Muscle of leg (tissue), 11 donors: ENCODE results near the gene PRKRIP1. TPM values are rescaled to one million over a fixed set of nuclear protein-coding genes. Genes with fewer than 3 reads are reported as not detected.
A peak's percentile ranks its signal among the peaks of the same experiment; 100 is the strongest.

Experiments used
- DNase-seq: peaks from one replicate; pipeline ENCODE4 v3.0.0; 2013
- H3K27ac ChIP-seq: one replicate; pipeline ENCODE4 v1.5.1; 2013; ENCODE audit warnings: mild to moderate bottlenecking, low read length, control low read depth
- H3K27me3 ChIP-seq: one replicate; pipeline ENCODE4 v1.6.1; 2013; ENCODE audit warnings: low read length; ENCODE audit not compliant: control insufficient read depth, insufficient read depth
- H3K36me3 ChIP-seq: one replicate; pipeline ENCODE4 v1.6.1; 2013; ENCODE audit warnings: low read length; ENCODE audit not compliant: control insufficient read depth, insufficient read depth
- H3K4me1 ChIP-seq: one replicate; pipeline ENCODE4 v1.6.1; 2013; ENCODE audit warnings: low read length; ENCODE audit not compliant: control insufficient read depth, insufficient read depth
- H3K4me3 ChIP-seq: one replicate; pipeline ENCODE4 v1.5.1; 2013; ENCODE audit warnings: low read length, control low read depth
- H3K9me3 ChIP-seq: replicated peaks from 2 replicates; pipeline ENCODE4 v1.6.1; 2013; ENCODE audit warnings: low read depth, low read length; ENCODE audit not compliant: control insufficient read depth
- WGBS: methylation state at CpG from one replicate; pipeline ENCODE4 v1.1.5; 2013; ENCODE audit warnings: missing lambda C conversion rate; ENCODE audit not compliant: insufficient coverage; 5-methylcytosine and 5-hydroxymethylcytosine counted together
- polyA plus RNA-seq, 8 donors: library from polyadenylated mRNA; unstranded; fragments of 120-200 nt; gene quantifications; one replicate each; pipeline versions ENCODE4 v1.2.1 to v1.2.3, GENCODE V29; 2013; ENCODE audit warnings: inconsistent platforms in 1 of 8, low replicate concordance in 1 of 8; ENCODE audit not compliant: insufficient read length in 8 of 8, insufficient read depth in 1 of 8
- total RNA-seq: library from RNA; stranded (reverse); fragments of 120-200 nt; gene quantifications from one replicate; pipeline ENCODE4 v1.2.4, GENCODE V29; 2013

Gene PRKRIP1
- total and polyA plus RNA-seq, 9 donors: 24.9 to 33.5 (median 29.2) TPM

DNA sequence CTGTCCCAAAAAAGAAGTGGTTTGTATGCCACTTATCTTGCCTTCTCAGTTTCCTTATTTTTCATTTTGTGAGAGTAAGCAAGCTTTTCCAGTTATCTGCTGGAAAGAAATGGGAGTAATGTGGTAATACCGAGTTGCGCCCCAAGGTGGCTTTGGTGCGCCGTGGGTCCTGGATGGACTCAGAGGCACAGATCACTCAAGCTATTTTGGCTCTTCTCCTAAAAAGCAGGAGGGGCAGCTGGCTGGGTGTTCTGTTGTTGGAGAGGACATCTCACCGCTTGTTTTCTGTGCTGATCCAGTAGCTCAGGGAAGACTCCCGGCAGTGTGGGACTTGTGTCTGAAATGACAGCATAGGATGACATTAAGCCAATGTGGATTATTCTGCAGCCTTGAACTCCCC, 16.4 kb downstream of the PRKRIP1 start:
- no peaks in the 10 kb centered on the region for H3K4me1 ChIP-seq
- H3K4me3 ChIP-seq: no peak overlapping the region
- no peaks in the 10 kb centered on the region for H3K27me3 ChIP-seq
- no peak overlapping the region for H3K27ac ChIP-seq
- peaks cover 79% of the 10 kb centered on the region for H3K36me3 ChIP-seq
- 88% methylated on average over 4 of the region's 6 CpGs for WGBS
- H3K9me3 ChIP-seq: no peaks in the 10 kb centered on the region
- DNase-seq: peak; percentile 39

DNA sequence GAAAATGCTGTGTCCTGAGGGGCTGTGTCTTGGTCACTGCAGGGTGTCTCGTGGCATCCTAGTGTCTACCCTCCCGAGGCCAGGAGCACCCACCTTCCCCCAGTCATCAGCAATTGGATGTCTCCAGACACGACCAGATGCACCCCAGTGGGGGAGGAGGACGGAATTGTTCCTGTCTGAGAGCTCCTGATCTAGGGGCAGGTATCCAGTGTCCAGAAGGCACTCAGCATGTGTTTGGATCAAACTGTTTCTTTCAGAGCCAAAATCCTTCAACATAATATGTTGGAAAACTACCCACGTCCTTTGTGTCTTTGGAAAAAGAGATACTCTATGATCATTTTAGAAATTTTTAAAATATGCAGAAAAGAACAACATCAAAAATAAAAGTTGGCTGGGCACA, 16.9 kb downstream of the PRKRIP1 start:
- Histone ChIP-seq H3K4me1 (no peaks in the 10 kb centered on the region), H3K36me3 (peaks cover 77% of the 10 kb centered on the region), H3K9me3 (no peaks in the 10 kb centered on the region), H3K4me3 (no peak overlapping the region), H3K27ac (no peak overlapping the region), H3K27me3 (no peaks in the 10 kb centered on the region)
- WGBS: no CpG with 5 or more reads among the region's 5 CpGs
- DNase-seq: no peak

DNA sequence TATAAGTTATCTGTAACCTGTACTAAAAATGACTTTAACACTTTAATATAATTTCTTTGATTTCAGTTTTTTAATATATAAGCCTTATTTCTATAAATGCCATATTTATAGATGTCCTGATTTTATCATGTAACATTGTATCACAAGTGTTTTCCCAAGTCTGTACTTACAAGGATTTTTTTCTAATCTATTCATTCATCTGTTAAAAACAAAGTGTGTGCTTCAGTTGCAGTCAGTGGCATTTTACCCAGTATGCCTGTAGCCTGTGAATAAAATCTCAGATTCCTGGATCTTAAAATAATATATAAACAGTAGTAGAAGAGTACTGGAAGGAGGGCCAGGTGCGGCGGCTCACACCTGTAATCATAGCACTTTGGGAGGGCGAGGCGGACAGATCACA, 17.4 kb downstream of the PRKRIP1 start:
- Histone ChIP-seq H3K27ac (no peak overlapping the region), H3K4me3 (no peak overlapping the region), H3K36me3 (peaks cover 77% of the 10 kb centered on the region), H3K27me3 (no peaks in the 10 kb centered on the region), H3K4me1 (no peaks in the 10 kb centered on the region), H3K9me3 (no peaks in the 10 kb centered on the region)
- 93% methylated on average over 4 of the region's 4 CpGs for WGBS
- no peak for DNase-seq

DNA sequence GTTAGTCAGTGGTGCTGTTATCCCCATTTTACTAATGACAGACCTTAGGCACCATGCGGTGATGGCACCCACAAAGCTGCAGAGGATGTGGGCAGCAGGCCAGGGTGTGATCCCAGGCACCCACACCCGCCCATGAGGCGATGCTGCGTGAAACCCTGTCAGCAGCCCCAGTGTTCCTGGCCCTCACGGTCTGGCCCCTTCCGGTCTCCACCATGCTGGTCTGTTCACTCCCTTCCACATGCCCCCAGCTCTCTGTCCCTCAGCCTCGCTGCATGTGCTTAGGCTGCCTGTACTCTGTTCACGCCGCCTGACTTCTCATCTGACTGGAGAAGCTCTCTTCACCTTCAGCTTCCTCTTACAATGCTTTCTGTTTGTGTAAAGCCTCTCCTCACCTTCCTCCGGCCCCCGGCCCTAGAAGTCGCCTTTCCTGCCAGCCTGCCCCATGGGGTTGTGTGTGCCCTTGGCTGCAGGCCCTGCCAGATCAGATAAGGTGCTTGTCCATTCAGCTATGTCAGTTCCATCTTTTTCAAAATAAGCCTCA, 19.6 kb downstream of the PRKRIP1 start:
- WGBS: 93% methylated on average over 7 of the region's 12 CpGs
- Histone ChIP-seq H3K27me3 (no peaks in the 10 kb centered on the region), H3K9me3 (no peaks in the 10 kb centered on the region), H3K36me3 (peaks cover 73% of the 10 kb centered on the region), H3K4me1 (no peaks in the 10 kb centered on the region), H3K27ac (no peak overlapping the region), H3K4me3 (no peak overlapping the region)
- no peak for DNase-seq

DNA sequence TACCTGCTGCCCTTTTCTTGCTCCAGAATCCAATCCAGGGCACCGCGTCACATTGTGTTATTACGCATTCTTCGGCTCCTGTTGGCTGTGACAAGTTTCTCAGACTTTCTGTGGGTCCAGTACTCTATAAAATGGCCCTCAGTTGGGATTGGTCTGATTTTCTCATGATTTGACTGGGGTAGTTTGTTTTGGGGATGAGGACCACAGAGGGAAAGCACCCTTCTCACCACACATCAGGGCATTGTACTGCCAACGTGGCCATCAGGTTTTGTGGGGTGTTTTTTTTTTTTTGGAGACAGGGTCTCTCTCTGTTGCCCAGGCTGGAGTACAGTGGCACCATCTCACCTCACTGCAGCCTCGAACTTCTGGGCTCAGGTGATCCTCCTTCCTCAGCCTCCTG, 20.2 kb downstream of the PRKRIP1 start:
- Histone ChIP-seq H3K27ac (no peak overlapping the region), H3K36me3 (peaks cover 74% of the 10 kb centered on the region)
- WGBS: 100% methylated on average over 1 of the region's 6 CpGs

DNA sequence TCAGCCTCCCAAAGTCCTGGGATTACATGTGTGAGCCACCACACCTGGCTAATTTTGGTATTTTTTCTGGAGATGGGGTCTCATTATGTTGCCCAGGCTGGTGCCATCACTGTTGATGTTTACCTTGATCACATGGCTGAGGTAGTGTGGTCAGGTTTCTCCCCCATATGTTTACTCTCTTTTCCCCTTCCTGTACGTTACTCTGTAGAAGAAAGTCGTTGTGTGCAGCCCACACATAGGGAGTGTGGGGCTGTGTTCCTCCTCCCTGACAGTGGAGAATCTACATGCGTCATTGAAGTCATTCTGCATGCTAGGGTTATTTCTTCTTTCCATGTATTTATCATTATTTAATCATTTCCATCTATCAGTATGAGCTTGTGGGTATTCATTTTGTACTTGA, 20.9 kb downstream of the PRKRIP1 start:
- H3K27ac ChIP-seq: no peak overlapping the region
- WGBS: no CpG with 5 or more reads among the region's 3 CpGs
- H3K36me3 ChIP-seq: peaks cover 76% of the 10 kb centered on the region

More for the DNA sequence above, 20.2 kb downstream of the PRKRIP1 start:
- H3K27me3 ChIP-seq: no peaks in the 10 kb centered on the region
- H3K9me3 ChIP-seq: no peaks in the 10 kb centered on the region
- DNase-seq: no peak
- no peak overlapping the region for H3K4me3 ChIP-seq
- H3K4me1 ChIP-seq: no peaks in the 10 kb centered on the region

DNA sequence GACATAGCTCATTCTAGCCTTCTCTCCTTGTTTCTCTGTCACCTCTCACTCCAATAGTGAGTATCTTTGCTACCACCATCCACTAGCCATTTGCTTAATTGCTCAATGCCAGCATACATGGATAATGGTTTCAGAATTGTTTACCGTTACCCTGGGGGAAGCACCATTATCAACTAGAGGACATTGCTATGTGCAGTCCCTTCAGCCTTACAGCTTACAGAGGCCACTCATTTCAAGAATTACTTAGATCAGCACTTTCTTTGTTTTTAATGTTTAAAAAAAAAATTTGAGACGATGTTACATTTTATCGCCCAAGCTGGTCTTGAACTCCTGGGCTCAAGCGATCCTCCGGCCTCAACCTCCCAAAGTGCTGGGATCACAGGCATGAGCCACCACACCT, 22.4 kb downstream of the PRKRIP1 start:
- H3K36me3 ChIP-seq: peaks cover 73% of the 10 kb centered on the region
- H3K4me1 ChIP-seq: no peaks in the 10 kb centered on the region
- no peaks in the 10 kb centered on the region for H3K9me3 ChIP-seq
- 93% methylated on average over 4 of the region's 5 CpGs for WGBS
- no peaks in the 10 kb centered on the region for H3K27me3 ChIP-seq
- DNase-seq: no peak
- H3K4me3 ChIP-seq: no peak overlapping the region
- H3K27ac ChIP-seq: no peak overlapping the region

More for the DNA sequence above, 20.9 kb downstream of the PRKRIP1 start:
- H3K27me3 ChIP-seq: no peaks in the 10 kb centered on the region
- no peaks in the 10 kb centered on the region for H3K4me1 ChIP-seq
- no peak overlapping the region for H3K4me3 ChIP-seq
- DNase-seq: no peak
- no peaks in the 10 kb centered on the region for H3K9me3 ChIP-seq

DNA sequence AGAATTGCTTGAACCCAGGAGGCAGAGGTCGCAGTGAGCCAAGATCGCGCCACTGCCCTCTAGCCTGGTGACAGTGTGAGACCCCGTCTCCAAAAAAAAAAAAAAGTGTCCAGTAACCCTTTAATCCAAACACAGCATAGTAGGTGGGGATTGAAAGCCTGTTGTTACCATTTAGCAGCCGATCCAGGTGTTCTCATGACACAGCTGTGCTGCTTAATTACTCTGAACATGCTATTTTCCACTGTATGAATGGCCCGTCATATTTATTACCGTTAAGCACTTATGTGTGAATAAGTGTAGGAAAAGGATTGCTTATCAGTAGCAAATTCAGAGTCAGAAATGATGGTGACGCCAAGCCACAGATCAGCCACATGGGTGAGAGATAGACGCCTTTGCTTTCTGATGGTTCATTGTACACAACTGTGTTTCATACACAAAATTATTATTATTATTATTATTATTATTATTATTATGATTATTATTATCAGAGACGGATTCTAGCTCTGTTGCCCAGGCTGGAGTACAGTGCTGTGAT, 25.6 kb downstream of the PRKRIP1 start:
- no peaks in the 10 kb centered on the region for H3K9me3 ChIP-seq
- no peak for DNase-seq
- H3K36me3 ChIP-seq: peaks cover 81% of the 10 kb centered on the region
- H3K27ac ChIP-seq: no peak overlapping the region
- WGBS: 100% methylated on average over 1 of the region's 10 CpGs
- peaks cover 25% of the 10 kb centered on the region for H3K4me1 ChIP-seq
- no peaks in the 10 kb centered on the region for H3K27me3 ChIP-seq
- H3K4me3 ChIP-seq: no peak overlapping the region

DNA sequence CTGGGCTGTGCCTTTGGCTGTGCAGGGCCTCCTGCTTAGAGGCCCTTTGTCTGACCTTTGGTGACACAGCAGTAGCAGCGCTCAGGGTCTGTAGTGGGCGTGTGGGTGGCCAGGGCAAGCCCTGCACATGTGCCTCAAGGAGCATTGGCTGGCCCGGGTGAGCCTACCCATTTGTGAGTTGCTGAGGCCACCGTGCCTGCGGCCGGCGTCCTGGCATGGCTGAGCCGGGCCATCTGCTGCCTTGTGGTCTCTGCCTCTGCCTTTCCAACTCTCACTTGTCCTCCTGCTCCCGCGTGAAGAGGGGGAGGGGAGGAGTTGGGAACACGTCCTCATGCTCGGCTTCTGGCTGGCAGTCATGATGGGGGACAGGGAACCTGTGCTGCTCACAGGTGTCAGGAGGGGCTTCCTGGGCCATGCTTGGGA, 28.0 kb downstream of the PRKRIP1 start:
- peaks cover 69% of the 10 kb centered on the region for H3K36me3 ChIP-seq
- 66% methylated on average over 11 of the region's 12 CpGs for WGBS
- DNase-seq: peak; percentile 40

DNA sequence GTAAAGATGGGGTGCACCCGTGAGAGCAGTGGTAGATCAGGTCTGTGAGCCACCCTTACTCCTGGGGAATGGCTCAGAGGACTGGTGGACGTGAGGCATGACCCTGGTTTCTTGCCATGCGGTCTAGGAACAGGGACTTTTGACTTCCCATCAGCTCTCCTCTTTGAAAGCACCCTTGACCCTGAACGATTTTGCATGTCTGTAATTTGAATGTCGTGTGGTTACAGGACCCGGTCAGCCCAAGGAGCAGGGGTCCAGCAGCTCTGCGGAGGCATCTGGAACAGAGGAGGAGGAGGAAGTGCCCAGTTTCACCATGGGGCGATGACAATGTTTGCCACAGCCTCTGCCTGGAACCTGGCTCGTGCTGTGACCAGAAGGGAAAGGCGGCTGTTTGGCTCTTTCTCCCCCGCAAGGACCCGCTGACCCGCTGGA, 28.6 kb downstream of the PRKRIP1 start:
- H3K9me3 ChIP-seq: no peaks in the 10 kb centered on the region
- H3K27me3 ChIP-seq: no peaks in the 10 kb centered on the region
- peaks cover 26% of the 10 kb centered on the region for H3K4me1 ChIP-seq
- H3K36me3 ChIP-seq: peaks cover 65% of the 10 kb centered on the region
- H3K4me3 ChIP-seq: no peak overlapping the region
- no peak for DNase-seq
- H3K27ac ChIP-seq: no peak overlapping the region
- 74% methylated on average over 9 of the region's 13 CpGs for WGBS

More for the DNA sequence above, 28.0 kb downstream of the PRKRIP1 start:
- Histone ChIP-seq H3K9me3 (no peaks in the 10 kb centered on the region), H3K27me3 (no peaks in the 10 kb centered on the region), H3K4me1 (peaks cover 26% of the 10 kb centered on the region), H3K4me3 (no peak overlapping the region), H3K27ac (no peak overlapping the region)
